OCI-LY1 (cell line): ENCODE results near the gene DPP9.

ENCODE experiments used
- H2AFZ ChIP-seq: fragments of 200-600 bp; sonication (generic), shearing (Covaris generic); 2 replicates; pipeline ENCODE4 v1.6.0; 2014; ENCODE audit warnings: antibody characterized with exemption, mild to moderate bottlenecking, low read length
- H3F3A ChIP-seq: fragments of 200-600 bp; sonication (generic), shearing (Covaris generic); 2 replicates; pipeline ENCODE4 v1.6.0; 2014; ENCODE audit warnings: mild to moderate bottlenecking, antibody characterized with exemption, low read length, moderate library complexity; ENCODE audit not compliant: insufficient read depth
- H3K27ac ChIP-seq: fragments of 200-600 bp; sonication (generic); 2 replicates; pipeline ENCODE4 v1.5.1; 2014; ENCODE audit warnings: low read length, mixed run types, mild to moderate bottlenecking, low read depth; ENCODE audit not compliant: poor library complexity, severe bottlenecking
- H3K27me3 ChIP-seq: fragments of 200-600 bp; sonication (generic); 2 replicates; pipeline ENCODE4 v1.6.0; 2014; ENCODE audit warnings: antibody characterized with exemption, mild to moderate bottlenecking, low read length, moderate library complexity; ENCODE audit not compliant: insufficient read depth
- H3K36me3 ChIP-seq: fragments of 200-600 bp; sonication (generic); 2 replicates; pipeline ENCODE4 v1.6.1; 2014; ENCODE audit warnings: mild to moderate bottlenecking, antibody characterized with exemption, low read length, moderate library complexity, mixed read lengths; ENCODE audit not compliant: insufficient read depth
- H3K4me1 ChIP-seq: fragments of 200-600 bp; sonication (generic); 2 replicates; pipeline ENCODE4 v1.5.1; 2014; ENCODE audit warnings: mild to moderate bottlenecking, low read length, moderate library complexity; ENCODE audit not compliant: insufficient read depth, severe bottlenecking
- H3K4me2 ChIP-seq: fragments of 200-600 bp; sonication (generic), shearing (Covaris generic); 2 replicates; pipeline ENCODE4 v1.6.1; 2014; ENCODE audit warnings: low read length
- H3K4me3 ChIP-seq: fragments of 200-600 bp; sonication (generic); 2 replicates; pipeline ENCODE4 v1.5.1; 2014; ENCODE audit warnings: low read length, low read depth, mild to moderate bottlenecking, mixed read lengths; ENCODE audit not compliant: poor library complexity, severe bottlenecking
- H3K79me2 ChIP-seq: fragments of 200-600 bp; shearing (Covaris generic); 2 replicates; pipeline ENCODE4 v1.6.1; 2016; ENCODE audit warnings: mixed run types, low read length, mixed read lengths; ENCODE audit not compliant: insufficient read depth
- H3K9ac ChIP-seq: fragments of 200-600 bp; sonication (generic), shearing (Covaris generic); 2 replicates; pipeline ENCODE4 v1.6.1; 2014; ENCODE audit warnings: mild to moderate bottlenecking, low read length, mixed read lengths
- H3K9me2 ChIP-seq: fragments of 200-600 bp; sonication (generic), shearing (Covaris generic); 2 replicates; pipeline ENCODE4 v1.6.1; 2014; ENCODE audit warnings: low read depth, mild to moderate bottlenecking, low read length, mixed read lengths
- H3K9me3 ChIP-seq: fragments of 200-600 bp; shearing (Covaris generic); 2 replicates; pipeline ENCODE4 v1.6.1; 2014; ENCODE audit warnings: low read length, mixed read lengths
- H4K20me1 ChIP-seq: fragments of 200-600 bp; sonication (generic), shearing (Covaris generic); 2 replicates; pipeline ENCODE4 v1.6.0; 2016; ENCODE audit warnings: mild to moderate bottlenecking, low read length; ENCODE audit not compliant: insufficient read depth
- CTCF ChIP-seq: fragments of 200-600 bp; sonication (generic), shearing (Covaris generic); IDR thresholded peaks from 2 replicates; pipeline ENCODE4 v1.5.1; 2017; ENCODE audit warnings: mild to moderate bottlenecking, antibody characterized with exemption, low read length, moderate library complexity, mixed read lengths
- EZH2 ChIP-seq: fragments of 200-600 bp; sonication (generic), shearing (Covaris generic); IDR thresholded peaks from 2 replicates; pipeline ENCODE4 v1.8.0; 2017; ENCODE audit warnings: borderline replicate concordance, mixed run types, mild to moderate bottlenecking, antibody characterized with exemption, low read length, moderate library complexity, mixed read lengths

The DPP9 gene

GRCh38 chr19:4635754-4636116 lies 87.9 kb downstream of the DPP9 start:
- Histone ChIP-seq H3K27me3 (no peaks in the 10 kb centered on the region), H3K9me2 (no peaks in the 10 kb centered on the region), H3K4me1 (peaks cover 30% of the 10 kb centered on the region), H3K9me3 (no peaks in the 10 kb centered on the region), H2AFZ (no peak overlapping the region), H3K4me2 (peak overlapping the region; percentile 81), H3K36me3 (no peaks in the 10 kb centered on the region), H3K9ac (peak overlapping the region; percentile 57; the same call in 1 of the 2 replicates), H3K4me3 (peak overlapping the region; percentile 50), H3F3A (no peaks in the 10 kb centered on the region), H3K27ac (no peak overlapping the region), H4K20me1 (no peaks in the 10 kb centered on the region), H3K79me2 (no peaks in the 10 kb centered on the region)
- TF ChIP-seq EZH2 (no peak), CTCF (no peak)

GRCh38 chr19:4633140-4633967 lies 90.3 kb downstream of the DPP9 start:
- Histone ChIP-seq H3K4me1 (peaks cover 13% of the 10 kb centered on the region), H4K20me1 (no peaks in the 10 kb centered on the region), H3K9me2 (no peaks in the 10 kb centered on the region), H3K36me3 (no peaks in the 10 kb centered on the region), H3K9me3 (no peaks in the 10 kb centered on the region), H3K27me3 (no peaks in the 10 kb centered on the region), H3K79me2 (no peaks in the 10 kb centered on the region), H3F3A (no peaks in the 10 kb centered on the region), H2AFZ (no peak overlapping the region), H3K27ac (no peak overlapping the region), H3K4me3 (no peak overlapping the region), H3K9ac (no peak overlapping the region), H3K4me2 (no peak overlapping the region)
- TF ChIP-seq EZH2 (no peak), CTCF (peak; percentile 73)
